Osteoblast (primary cell): ENCODE measurements around the gene CDH6. TPM values are rescaled to one million over a fixed set of nuclear protein-coding genes. Genes with fewer than 3 reads are reported as not detected.

Experiments used
- DNase-seq: peaks from one replicate; pipeline ENCODE4 v3.0.0; 2011; ENCODE audit warnings: low spot score, mixed read lengths; ENCODE audit not compliant: insufficient read length; ENCODE audit errors: missing footprints
- H2AFZ ChIP-seq: 2 replicates; pipeline ENCODE4 v1.6.0; 2011; ENCODE audit warnings: mild to moderate bottlenecking, low read length
- H3K27ac ChIP-seq: 2 replicates; pipeline ENCODE4 v1.5.1; 2011; ENCODE audit warnings: mild to moderate bottlenecking, low read depth, low read length, moderate library complexity
- H3K27me3 ChIP-seq: 2 replicates; pipeline ENCODE4 v1.6.0; 2012; ENCODE audit warnings: mild to moderate bottlenecking, control low read depth, inconsistent platforms, low read length, moderate library complexity; ENCODE audit not compliant: insufficient read depth
- H3K36me3 ChIP-seq: 2 replicates; pipeline ENCODE4 v1.5.1; 2011; ENCODE audit warnings: mild to moderate bottlenecking, low read length, control low read depth, moderate library complexity; ENCODE audit not compliant: insufficient read depth
- H3K4me1 ChIP-seq: 2 replicates; pipeline ENCODE4 v1.5.1; 2011; ENCODE audit warnings: mild to moderate bottlenecking, low read length, control low read depth, moderate library complexity; ENCODE audit not compliant: insufficient read depth
- H3K4me2 ChIP-seq: 2 replicates; pipeline ENCODE4 v1.6.0; 2011; ENCODE audit warnings: mild to moderate bottlenecking, low read length; ENCODE audit not compliant: insufficient read depth
- H3K4me3 ChIP-seq: fragments of 200-600 bp; sonication (generic); 3 replicates; pipeline ENCODE4 v1.5.1; 2012; ENCODE audit warnings: mild to moderate bottlenecking, low read length, inconsistent platforms; ENCODE audit not compliant: insufficient read depth
- H3K79me2 ChIP-seq: 2 replicates; pipeline ENCODE4 v1.6.0; 2012; ENCODE audit warnings: mild to moderate bottlenecking, low read length, control low read depth, inconsistent platforms; ENCODE audit not compliant: insufficient read depth
- H3K9me3 ChIP-seq: 2 replicates; pipeline ENCODE4 v1.5.1; 2011; ENCODE audit warnings: low read depth, low read length, control low read depth
- H4K20me1 ChIP-seq: 2 replicates; pipeline ENCODE4 v1.6.0; 2012; ENCODE audit warnings: mild to moderate bottlenecking, low read length, control low read depth; ENCODE audit not compliant: insufficient read depth
- CTCF ChIP-seq: IDR thresholded peaks from 2 replicates; pipeline ENCODE4 v1.5.1; 2011; ENCODE audit warnings: mild to moderate bottlenecking, low read depth, low read length, moderate library complexity; ENCODE audit errors: extremely low read depth
- total RNA-seq: library from RNA; depleted of rRNA; stranded (reverse); fragments of >200 nt; gene quantifications from 2 replicates; pipeline ENCODE4 v1.2.3, GENCODE V29; 2012

The CDH6 gene
- total RNA-seq, 1 donor, result 16.3 TPM

DNA sequence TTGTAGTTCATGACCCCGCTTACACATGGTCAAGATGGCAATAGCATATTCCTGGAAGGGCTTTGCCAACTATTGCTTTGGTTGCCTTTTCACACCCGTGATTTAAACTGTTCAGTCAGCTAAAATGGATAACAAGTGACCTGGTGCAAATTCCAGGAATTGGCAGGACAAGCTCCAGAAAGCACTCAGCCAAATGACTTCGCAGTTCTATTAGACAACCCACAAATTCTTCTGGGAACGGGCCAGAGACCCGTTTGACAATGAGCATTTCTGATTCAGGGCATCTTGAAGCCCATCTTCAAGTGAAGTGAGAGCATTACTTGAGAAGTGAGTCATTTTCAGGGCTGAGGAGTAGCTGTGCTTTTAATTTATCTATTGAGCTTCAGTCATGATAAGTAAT is 173.5 kb downstream of the CDH6 start:
- peak overlapping the region; percentile 16 for H2AFZ ChIP-seq

DNA sequence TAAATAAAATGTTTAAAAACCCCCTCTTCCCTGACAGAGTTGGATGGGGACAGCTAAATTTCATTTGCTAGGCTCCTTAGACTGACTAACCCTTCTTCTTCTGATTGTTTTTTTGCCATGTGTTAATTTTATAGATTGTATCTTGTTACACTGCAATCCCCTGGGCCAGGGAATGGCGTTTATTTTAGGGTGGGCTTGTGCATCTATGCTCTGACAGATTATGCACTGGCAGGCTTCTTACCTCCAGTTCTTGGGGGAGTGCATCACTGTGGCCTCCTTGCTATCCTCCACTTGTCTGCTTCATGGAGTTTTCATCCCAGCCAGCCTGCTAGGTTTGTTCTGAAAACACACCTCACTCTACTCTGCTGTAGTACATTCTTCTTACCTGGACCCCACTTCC is 178.6 kb downstream of the CDH6 start:
- H3K4me2 ChIP-seq, result no peak overlapping the region
- DNase-seq, result no peak
- TF ChIP-seq CTCF, result no peak
- no peaks in the 10 kb centered on the region for H3K36me3 ChIP-seq
- H4K20me1 ChIP-seq, result no peaks in the 10 kb centered on the region
- H2AFZ ChIP-seq, result no peak overlapping the region
- H3K4me3 ChIP-seq, result no peak overlapping the region
- peaks cover 17% of the 10 kb centered on the region for H3K4me1 ChIP-seq
- H3K27me3 ChIP-seq, result no peaks in the 10 kb centered on the region
- H3K27ac ChIP-seq, result no peak overlapping the region
- no peaks in the 10 kb centered on the region for H3K9me3 ChIP-seq
- H3K79me2 ChIP-seq, result no peaks in the 10 kb centered on the region

More for the DNA sequence above, 173.5 kb downstream of the CDH6 start:
- Histone ChIP-seq H3K9me3 (no peaks in the 10 kb centered on the region), H3K27me3 (no peaks in the 10 kb centered on the region), H3K4me1 (peaks cover 61% of the 10 kb centered on the region), H3K27ac (peak overlapping the region; percentile 95), H3K36me3 (no peaks in the 10 kb centered on the region), H4K20me1 (no peaks in the 10 kb centered on the region), H3K4me2 (peak overlapping the region; percentile 5), H3K4me3 (no peak overlapping the region), H3K79me2 (no peaks in the 10 kb centered on the region)
- no peak for TF ChIP-seq CTCF
- no peak for DNase-seq

DNA sequence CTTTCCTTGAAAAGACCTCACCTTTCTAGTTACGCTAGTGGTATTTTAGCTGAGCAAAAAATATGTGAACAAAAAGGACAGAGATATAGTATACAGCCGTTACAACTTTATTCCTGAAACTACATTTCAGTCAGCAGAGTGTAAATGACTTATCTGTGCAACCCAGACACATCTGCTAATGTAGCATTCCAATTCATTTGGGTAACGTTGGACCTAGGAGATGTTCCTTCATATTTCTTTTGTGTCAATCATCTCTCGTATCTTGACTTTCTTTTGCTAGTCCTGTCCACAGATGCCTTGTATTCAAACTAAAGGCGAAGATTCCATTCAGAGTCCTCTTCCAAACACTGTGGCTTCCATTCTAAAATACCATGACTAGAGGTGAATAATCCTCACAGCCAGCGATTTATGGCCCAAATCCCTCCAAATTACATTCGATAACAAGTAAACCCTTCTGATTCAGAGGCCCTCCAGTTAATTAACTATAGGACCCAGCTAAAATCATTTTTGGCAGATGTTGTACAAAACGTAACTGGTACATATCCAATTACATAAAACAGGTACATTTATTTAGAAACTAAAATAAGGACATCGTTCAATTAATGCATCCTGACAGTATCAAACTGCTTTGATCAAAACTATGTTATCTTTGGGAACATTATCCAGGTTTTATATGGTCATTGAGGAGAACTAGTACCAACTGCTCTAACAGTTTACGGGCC is 182.7 kb downstream of the CDH6 start:
- no peaks in the 10 kb centered on the region for H4K20me1 ChIP-seq
- H3K4me3 ChIP-seq, result no peak overlapping the region
- H3K36me3 ChIP-seq, result no peaks in the 10 kb centered on the region
- peaks cover 17% of the 10 kb centered on the region for H3K4me1 ChIP-seq
- no peak for DNase-seq
- no peaks in the 10 kb centered on the region for H3K27me3 ChIP-seq
- H3K4me2 ChIP-seq, result no peak overlapping the region
- no peak for TF ChIP-seq CTCF
- no peak overlapping the region for H2AFZ ChIP-seq
- no peaks in the 10 kb centered on the region for H3K79me2 ChIP-seq
- no peaks in the 10 kb centered on the region for H3K9me3 ChIP-seq
- H3K27ac ChIP-seq, result no peak overlapping the region

DNA sequence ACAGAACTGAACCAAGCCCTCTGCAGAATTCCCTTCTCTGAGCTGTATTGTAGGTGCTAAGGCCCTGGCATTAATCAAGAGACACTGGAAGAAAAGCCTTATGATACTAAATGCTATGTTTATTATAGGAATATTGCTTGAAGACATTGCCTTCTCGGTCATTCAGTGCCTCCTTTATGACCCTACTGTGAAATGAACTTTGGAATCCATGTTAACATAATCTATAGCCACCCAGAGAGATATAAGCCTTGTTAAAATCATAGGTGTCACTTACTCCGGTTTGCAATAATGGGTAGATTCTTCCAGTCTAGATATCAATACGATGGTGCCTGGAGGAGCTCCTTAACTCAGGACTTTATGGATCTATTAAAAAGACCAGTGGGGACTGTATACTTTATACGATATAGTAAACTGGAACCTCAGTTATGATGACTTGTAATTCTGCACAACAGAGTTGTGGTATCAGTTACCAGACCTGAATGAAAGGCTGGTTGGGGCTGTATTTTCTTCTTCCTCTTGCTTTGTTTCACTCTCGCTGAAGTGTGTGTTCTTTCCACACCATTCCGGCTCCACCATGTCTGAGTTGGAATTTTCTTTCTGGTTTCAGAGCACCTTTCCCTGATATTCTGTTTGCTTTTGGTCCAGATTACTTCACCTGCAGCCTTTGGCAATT is 183.9 kb downstream of the CDH6 start:
- Histone ChIP-seq H3K4me1 (peaks cover 27% of the 10 kb centered on the region), H3K4me3 (no peak overlapping the region), H3K9me3 (no peaks in the 10 kb centered on the region), H3K4me2 (no peak overlapping the region), H3K79me2 (no peaks in the 10 kb centered on the region), H2AFZ (no peak overlapping the region), H3K36me3 (no peaks in the 10 kb centered on the region), H3K27me3 (no peaks in the 10 kb centered on the region), H4K20me1 (no peaks in the 10 kb centered on the region), H3K27ac (no peak overlapping the region)
- no peak for DNase-seq
- TF ChIP-seq CTCF, result no peak
